ENCODE data around the gene DYNC1LI1.

DNA sequence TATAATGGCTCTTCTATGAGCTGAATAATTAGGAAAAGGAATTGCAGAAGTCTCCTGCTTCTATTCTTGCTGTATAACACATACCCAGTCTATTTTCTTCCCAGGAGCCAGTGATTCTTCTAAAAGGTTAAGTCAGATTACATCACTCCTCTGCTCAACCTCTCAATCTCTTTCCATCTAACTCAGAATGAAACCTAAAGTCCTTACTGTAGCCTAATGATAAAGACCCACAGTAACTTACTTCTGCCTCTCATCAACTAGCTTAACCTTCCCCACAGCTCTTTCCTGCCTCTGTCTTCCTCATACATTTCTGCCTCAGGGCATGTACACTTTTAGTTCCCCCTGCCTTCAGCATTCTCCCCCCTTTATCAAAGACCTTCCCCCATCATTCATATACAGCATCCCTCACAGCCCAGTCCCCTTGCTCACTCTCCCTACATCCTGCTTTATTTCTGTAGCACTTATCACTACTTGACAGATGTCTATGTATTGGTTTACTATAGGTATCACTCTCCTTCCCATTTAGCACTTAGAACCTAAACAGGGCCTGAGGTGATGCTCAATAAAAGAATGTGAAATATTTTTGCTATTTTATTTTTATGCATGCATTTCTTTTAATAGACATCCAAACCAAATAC is 39.5 kb downstream of the DYNC1LI1 start:
- TF ChIP-seq, protein P1, sequence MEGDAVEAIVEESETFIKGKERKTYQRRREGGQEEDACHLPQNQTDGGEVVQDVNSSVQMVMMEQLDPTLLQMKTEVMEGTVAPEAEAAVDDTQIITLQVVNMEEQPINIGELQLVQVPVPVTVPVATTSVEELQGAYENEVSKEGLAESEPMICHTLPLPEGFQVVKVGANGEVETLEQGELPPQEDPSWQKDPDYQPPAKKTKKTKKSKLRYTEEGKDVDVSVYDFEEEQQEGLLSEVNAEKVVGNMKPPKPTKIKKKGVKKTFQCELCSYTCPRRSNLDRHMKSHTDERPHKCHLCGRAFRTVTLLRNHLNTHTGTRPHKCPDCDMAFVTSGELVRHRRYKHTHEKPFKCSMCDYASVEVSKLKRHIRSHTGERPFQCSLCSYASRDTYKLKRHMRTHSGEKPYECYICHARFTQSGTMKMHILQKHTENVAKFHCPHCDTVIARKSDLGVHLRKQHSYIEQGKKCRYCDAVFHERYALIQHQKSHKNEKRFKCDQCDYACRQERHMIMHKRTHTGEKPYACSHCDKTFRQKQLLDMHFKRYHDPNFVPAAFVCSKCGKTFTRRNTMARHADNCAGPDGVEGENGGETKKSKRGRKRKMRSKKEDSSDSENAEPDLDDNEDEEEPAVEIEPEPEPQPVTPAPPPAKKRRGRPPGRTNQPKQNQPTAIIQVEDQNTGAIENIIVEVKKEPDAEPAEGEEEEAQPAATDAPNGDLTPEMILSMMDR (conservative IDR thresholded peaks at IDR 0.05 in 1 of 2, IDR thresholded peaks at IDR 0.05 in 1 of 2; ENCODE audit: extremely low read depth in 1 of 2, insufficient read depth in 1 of 2, low read depth in 1 of 2, low read length in 2 of 2) = no peak
- TF ChIP-seq EZH2 (IDR thresholded peaks at IDR 0.05; ENCODE audit: borderline replicate concordance, low read length) = no peak

All from mammary epithelial cell (primary cell).